Kidney capillary endothelial cell (primary cell): ENCODE measurements around the gene PZP.
"Not testable (repeated sequence)": the region's sequence is repeated elsewhere in the genome, so short reads cannot be mapped to it uniquely, and the experiment has no call there.

Source experiments
- DNase-seq: peaks from one replicate; pipeline ENCODE4 v3.0.0-alpha.2; 2018; ENCODE audit warnings: low spot score

The PZP gene

DNA sequence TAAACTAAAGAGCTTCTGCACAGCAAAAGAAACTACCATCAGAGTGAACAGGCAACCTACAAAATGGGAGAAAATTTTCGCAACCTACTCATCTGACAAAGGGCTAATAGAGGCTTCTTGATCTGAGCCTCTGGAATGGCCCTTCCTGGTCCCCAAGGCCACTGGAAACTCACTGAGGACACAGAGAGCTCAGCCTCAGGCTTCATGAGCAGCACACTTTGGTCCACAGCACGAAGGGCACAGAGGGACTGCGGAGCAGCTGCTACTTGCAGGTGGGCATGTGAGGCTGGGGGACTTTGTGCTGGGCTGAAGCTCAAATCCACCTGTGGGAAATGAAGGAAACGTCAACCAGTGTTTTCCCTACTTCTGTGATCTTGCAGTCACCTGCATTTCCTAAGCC lies 27.4 kb downstream of the PZP start:
- DNase-seq = no peak

DNA sequence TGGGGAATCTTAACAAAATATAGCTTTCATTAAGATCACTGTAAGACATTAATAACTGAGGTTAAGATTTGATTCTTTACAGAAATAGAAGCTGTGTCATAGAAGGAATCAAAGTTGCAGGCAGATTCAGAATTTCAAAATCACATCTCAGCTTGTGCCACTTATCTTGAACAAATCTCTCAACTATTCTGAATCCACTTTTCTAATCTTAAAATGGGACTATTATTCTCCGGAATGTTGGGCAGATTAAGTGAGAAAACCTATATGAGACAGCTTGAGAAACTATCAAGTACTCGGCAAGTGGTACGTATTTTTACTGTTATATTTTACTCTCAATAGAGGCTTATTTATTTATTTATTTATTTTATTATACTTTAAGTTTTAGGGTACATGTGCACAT lies 28.4 kb downstream of the PZP start:
- no peak for DNase-seq

DNA sequence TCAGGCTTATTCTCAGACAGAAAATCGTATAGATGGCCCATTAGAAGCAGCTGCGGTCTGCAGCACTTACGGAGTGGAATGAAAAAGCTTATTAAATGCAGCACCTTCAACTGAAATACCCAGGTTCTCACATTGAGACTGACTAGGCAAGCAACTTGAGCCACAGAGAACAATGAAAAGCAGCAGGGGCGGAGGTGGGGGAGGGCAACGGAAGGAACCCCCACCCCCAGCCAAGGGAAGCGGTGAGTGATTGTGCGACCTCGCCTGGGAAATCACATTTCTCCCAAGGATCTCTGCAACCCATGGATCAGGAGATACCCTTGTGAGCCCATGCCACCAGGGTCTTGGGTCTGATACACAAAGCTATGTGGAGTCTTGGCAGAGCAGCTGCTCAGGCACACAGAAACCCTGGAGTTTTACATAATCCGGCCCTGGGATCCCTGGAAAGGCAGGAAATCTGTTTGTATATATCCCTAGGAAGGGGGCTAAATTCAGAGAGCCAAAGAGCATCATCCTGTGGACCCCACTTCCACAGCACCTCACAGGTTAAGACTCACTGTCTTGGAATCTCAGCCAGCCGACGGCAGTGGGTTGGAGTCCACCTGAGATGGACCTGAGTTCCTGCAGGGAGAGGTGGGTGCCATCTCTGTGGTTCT lies 38.1 kb downstream of the PZP start:
- DNase-seq = peak; percentile 60

DNA sequence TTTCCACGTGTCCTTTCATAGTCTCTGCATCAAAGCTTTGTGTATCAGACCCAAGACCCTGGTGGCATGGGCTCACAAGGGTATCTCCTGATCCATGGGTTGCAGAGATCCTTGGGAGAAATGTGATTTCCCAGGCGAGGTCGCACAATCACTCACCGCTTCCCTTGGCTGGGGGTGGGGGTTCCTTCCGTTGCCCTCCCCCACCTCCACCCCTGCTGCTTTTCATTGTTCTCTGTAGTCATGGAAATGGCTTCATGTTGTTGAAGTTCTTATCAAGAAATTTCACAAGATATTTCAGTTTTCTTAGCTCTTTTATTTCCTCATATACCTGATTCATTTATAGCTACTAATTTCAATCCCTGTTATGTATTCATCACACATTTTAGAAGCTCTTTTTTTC lies 40.9 kb downstream of the PZP start:
- DNase-seq = not testable (repeated sequence)

DNA sequence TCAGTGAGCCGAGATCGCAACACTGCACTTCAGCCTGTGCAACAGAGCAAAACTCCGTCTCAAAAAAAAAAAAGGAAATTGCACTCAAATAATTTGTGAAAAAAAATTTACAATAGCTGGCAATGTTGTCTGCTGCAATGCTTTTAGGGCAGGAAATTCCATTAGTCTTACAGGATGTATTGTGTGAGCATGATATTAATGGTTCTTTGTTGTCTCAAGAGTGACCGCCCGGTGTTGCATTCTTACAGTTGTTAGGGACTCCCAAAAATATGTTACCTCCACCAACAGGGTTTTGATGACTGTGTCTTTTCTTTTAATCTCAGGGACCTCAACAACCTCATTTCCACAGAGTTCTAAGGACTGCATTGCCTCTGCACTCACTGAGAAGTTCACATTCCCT lies 44.8 kb downstream of the PZP start:
- DNase-seq = peak; percentile 97

DNA sequence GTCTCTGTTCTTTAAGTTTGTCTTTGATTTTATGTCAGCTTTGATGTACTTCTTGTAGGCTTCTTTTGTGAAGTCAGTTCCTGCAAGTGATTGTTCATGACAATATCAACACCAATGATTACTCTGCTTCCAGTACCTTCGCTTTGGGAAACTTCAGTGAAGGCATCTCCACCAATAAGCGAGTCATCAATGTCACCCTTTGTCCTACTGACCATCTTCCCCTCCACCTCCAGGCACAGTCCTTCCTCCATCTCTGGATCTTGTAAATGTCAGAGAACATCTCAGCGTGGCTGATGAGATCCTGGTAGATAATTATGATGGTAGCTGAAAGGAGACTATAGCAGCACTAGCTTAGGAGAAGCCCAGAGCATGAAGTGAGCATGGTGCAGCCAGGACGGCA lies 52.1 kb downstream of the PZP start:
- no peak for DNase-seq

DNA sequence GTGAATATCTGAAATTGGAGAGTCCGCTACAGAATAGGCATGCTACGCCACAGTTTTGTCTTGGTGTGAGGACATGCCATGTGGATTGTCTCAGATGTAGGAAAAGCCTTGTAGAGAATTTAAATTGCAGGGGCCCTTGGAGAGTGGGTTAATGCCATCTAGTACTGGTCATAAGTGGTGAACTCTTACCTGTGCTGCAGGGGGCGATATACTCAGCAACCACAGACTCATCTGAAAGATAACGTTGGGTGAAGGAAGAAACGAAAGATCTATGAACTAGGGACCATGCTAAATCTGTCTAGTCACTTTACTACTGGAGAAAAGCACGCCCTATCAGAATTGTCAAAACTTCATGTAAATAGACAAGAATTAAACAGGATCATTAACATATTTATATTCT lies 58.8 kb downstream of the PZP start:
- DNase-seq = no peak

DNA sequence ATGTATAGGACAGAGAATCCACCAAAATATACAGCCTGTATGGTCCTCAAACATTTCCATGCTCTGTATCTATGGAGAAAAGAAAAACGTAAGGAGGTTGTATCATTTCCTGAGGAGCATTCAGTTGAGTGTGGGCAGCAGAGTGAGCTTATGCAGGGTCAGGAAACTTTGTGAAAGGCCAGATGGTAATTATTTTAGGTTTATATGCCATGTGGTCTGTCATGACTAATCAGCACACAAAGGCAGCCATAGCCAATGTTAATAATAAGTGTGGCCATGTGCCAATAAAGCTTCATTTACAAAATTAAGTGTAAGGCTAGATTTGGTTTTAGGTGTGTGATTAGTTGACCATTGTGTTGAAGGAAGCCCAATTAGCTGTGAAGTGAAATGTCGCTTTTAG lies 59.3 kb downstream of the PZP start:
- DNase-seq = peak; percentile 67

DNA sequence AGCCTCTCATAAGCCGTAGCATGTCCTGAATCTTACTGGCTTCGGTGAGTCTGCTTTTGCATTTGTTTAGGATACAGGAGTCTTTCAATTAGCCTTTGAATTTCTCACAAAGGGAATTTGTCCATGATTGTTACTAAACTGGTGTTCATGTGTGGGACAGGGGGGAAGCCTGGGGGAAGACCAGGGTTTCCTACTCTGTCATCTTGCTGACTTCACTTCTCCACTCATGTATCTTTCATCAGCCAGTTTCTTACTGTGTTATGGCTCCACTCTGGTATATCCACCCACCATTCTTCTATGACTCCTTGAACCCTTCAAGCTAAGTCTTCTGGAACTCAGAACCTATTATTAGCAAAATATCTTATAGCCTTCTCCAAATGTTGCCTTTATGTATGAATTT lies 60.7 kb downstream of the PZP start:
- no peak for DNase-seq

DNA sequence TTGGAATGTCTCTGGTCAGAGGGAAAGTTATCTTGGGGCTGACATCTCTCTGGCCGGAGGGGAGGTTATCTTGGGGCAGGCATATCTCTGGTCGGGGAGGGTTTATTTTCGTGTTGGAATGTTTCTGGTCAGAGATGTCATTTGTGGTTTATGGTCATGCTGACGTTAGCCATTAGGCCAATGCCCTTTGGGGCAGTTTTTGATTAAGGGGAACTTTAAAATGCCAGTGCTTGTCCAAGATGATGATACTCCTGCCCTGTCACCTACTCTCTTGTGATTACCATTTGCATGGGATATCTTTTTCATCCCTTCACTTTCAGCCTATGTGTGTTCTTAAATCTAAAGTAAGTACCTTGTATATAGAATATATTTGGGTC lies 63.5 kb downstream of the PZP start:
- DNase-seq = no peak

DNA sequence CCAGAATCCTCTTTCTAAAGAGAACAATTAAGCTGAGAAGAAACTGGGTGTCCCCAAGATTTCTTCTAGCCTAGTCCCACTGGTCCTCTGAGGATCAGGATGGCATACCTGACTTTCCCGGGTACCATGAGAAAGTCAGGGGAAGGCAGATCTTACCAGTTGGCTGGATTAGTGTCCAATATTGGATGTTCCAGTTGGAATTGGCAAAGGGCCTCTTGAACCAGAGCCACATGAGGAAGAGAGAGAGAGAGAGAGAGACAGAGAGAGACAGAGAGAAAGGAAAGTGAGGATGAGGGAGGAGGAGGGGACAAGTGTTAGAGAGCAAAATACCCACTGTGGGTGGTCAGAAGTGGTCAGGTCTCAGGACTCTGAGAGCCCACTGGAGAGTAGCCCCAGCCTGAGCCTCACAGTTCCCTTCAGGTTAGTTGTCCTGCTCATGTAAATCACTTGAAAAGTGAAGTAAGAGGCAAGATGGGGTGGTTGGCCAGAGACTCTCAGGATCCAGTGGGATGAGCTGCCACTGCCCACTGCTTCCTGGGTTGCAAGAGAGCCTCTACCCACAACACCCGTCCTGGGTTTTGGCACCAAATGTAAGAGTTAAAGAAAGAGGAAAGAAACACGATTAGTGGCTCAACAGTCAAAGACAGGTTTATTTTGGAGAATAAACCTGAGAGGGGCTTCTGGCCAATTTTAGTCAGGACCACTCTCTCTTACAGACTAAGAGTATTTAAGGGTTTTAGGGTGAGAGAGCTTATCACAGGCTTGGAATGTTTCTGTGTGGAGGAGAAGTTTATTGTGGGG lies 64.1 kb downstream of the PZP start:
- no peak for DNase-seq

DNA sequence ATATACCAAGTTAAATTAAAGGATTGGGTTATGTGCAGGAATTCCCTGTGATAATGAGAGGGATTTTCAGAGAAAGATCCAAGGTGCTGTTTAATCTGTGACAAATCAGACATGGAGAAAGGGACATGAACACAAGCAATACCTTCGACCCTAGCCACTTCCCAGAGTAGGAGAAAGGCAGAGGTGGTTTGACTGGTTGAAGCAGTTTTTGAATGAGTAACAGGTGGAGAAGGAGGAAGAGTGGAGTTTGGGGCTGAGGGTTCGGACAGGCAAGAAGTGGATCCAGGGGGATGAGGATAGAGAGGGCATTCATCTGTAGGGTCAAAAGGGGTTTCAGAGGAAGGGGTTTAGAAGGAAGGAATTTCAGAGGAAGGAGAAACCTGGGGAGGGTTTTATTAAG lies 65.1 kb downstream of the PZP start:
- DNase-seq = no peak

DNA sequence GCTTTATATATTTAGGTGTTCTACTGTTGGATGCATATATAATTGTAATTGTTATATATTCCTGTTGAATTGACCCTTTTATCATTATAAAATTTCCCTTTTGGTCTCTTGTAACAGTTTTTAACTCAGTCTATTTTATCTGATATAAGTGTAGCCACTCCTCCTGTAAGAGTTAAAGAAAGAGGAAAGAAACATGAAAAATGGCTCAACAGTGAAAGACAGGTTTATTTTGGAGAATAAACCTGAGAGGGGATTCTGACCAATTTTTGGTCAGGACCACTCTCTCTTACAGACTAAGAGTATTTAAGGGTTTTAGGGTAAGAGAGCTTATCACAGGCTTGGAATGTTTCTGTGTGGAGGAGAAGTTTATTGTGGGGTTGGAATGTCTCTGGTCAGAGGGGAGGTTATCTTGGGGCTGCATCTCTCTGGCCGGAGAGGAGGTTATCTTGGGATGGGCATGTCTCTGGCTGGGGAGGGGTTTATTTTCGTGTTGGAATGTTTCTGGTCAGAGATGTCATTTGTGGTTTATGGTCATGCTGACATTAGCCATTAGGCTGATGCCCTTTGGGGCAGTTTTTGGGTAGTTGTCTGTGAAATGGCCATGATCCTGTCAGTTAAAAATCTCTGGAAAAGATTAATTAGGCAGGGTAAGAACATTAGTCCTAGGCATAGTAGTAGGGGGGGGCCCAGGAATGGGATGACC lies 68.5 kb downstream of the PZP start:
- DNase-seq = not testable (repeated sequence)

DNA sequence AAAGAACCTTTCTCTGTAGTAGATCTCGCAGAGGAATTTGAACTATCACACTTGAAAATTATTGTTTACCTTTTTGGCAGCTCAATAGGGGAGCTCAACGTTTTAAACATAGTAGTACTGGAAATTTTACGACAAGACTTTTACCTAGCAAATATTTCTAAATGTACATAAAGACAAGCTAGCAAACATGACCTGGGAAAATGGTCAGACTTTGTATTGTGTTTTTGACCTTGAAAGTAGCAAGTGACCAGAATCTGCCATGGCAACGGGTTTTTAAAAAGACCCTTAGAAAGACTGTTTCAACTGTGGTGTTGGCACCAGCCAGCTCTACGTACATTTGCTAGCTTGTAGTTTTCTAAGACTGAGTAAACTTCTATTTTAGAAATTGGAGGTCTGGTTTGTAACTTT lies 72.3 kb downstream of the PZP start:
- DNase-seq = no peak

DNA sequence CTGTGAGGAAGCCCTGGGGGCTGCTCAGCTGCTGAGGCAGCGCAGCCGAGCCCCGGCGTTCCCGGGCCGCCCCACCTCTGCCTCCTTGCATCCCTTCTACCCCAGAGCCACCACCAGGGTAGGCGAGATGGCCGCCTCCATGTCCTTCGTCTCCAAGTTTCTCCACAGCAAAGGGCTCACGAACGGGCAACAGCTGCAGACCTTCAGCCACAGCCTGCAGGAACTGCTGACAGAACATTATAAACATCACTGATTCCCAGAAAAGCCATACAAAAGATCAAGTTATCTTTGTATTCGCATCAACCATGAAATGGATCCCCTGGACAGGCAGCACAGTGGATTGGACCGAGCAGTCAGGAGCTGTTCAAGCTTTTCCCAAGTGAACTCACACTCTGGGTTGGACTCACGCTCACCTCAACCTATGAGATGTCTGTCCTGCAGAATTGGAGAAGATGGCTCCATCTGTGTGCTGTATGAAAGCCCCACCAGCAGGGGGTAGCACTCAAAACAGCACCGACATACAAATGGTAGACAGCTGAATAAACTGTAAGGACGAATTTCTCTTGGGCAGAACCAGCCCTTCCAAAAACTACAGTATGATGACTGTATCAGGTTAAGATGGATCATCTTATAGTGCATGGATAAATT lies 73.1 kb downstream of the PZP start:
- no peak for DNase-seq

DNA sequence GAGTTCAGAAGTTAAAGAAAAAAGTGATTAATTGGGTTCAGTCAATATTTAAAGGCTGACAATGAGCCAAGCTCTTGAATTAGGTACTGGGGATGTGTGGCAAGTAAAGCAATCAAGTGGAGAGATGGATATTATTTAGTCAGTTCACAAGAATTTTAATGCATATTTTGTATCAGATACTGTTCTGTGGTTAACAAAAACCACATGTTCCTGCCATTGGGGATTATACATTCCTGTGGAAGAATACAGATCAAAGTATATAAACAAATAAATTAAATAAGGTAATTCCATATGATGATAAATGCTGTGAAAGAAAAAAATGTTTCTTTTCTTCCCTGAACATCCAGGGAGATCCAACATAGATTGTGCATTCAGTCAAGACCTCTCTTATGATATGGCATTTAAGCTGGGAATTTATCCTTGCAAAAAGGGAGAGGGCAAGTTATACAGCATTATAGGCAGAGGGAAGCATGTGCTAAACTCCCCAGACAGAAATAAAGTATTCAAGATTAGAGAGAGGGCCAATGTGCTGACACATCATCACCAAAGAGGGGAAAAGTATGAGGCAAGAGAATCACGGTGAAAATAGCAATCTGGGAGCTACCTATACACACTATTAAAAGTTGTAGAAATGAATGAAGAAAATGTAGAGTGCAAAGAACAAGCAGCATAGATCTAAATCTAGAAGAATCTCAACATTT lies 74.8 kb downstream of the PZP start:
- no peak for DNase-seq

DNA sequence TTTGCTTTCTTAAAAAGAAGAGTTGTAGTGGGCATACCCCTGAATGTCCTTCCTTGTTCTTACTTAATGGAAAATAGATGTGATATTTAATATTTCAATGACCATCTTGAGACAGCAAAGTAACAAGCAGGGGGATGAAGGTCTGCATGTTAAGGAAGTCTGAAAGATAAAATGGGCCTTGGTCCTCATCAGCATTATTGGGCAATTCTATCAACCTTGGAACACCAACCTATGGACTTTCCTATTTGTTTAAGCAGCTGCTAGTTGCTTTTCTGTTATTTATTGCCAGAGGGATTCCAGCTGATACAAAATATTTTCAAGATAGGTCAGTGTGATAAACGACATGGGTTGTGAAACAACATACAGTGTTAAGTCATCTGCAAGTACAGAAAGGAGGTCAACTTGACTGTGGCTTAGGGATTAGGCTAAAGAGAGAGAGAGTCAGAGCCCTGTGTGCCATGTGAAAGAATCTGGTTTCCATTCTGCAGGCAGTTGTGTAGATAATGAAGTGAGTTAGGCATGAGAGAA lies 76.1 kb downstream of the PZP start:
- no peak for DNase-seq

DNA sequence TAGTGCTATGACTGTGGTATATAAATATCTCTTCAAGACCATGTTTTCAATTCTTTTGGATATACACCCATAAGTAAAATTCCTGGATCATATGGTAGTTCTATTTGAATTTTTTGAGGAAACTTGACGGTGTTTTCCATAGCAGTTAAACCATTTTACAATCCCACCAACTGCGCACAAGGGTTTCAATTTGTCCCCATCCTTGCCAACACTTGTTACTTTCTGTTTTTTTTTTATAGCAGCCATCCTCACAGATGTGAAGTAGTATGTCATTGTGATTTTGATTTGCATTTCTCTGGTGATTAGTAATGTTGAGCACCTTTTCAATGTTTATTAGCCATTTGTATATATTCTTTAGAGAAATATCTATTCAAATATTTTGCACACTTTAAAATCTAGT lies 78.0 kb downstream of the PZP start:
- DNase-seq = no peak

DNA sequence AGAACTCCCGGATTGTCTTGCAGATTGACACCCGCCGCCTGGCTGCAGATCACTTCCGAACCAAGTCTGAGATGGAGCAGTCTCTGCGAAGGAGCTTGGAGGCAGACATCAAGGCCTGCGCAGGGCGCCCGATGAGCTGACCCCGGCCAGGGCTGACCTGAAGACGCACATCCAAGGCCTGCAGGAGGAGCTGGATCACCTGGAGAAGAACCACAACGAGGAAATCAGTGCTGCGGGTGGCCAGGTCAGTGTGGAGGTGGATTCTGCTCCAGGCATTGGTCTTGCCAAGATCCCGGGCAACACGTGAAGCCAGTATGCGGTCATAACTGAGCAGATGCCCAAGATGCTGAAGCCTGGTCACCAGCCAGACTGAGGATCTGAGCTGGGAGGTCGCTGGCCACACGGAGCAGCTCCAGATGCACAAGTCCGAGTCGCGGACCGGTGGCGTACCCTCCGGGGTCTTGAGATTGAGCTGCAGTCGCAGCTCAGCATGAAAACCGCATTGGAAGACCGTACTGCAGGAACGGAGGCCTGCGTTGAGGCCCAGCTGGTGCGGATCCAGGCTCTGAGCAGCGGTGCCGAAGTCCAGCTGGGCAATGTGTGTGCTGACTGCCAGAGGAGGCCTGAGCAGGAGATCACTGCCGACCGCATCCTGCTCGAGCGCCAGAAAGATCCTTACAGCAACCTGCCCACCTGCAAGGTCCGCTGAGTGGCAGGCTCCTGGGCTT lies 80.1 kb downstream of the PZP start:
- DNase-seq = no peak

DNA sequence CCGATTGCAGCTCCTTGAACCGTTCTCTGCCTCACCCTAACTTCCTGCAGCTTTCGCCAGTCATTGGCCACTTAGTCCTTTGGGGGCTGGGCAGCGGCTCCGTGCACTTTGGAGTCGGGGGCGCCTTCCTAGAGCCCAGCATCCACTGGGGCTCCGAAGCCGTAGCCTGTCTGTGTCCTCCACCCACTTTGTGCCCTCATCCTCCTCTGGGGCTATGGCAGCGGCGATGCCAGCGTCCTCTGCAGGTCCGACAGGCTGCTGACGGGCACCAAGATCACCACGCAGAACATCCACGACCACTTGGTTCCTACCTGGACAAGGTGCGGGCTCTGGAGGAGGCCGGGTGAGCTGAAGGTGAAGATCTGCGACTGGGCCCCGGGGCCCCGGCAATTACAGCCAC lies 80.7 kb downstream of the PZP start:
- no peak for DNase-seq

DNA sequence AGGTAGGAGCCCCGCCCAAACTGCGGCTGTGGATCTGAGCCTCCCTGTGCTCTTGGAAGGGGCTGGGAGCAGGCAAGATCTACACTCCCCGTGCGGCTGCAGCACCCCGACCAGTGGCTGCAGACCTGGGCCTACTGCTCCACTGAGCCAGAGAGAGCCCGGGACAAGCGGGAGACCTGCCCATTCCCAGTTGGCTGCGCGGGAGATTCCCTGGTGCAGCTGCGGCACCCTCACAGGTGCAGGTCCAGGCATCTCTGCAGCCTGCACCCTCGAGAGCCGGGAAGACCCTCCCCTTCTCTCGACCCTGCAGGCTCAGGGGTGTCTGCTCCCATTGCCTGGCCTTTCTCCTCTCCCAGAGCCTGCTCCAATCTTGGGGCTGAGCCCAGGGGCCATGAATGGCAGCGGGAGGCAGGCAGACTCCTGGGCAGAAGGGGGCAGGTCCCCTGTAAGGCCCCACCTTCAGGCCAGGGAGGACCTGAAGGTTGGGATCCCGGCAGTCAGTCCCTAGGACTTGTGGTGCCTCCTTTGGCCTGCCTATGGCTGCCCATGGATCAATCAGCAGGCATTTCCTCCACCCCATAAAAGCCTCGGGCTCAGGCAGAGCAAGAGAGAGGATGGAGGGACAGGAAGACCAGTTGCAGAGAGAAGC lies 83.7 kb downstream of the PZP start:
- DNase-seq = no peak
